ENCODE results near the gene TMEM203.
A peak's percentile ranks its signal among the peaks of the same experiment; 100 is the strongest.

The TMEM203 gene

GRCh38 chr9:137157618-137158415 is 47.6 kb downstream of the TMEM203 start:
- H3K4me3 ChIP-seq (replicated peaks; ENCODE audit: low read depth, low read length): no peak overlapping the region
- DNase-seq (ENCODE audit: extremely low read depth, low read depth): no peak
- no peak for TF ChIP-seq CTCF (IDR thresholded peaks at IDR 0.05; ENCODE audit: low read depth, low read length, missing control alignments)

- no peak for TF ChIP-seq CTCF (IDR thresholded peaks at IDR 0.05; ENCODE audit: low read depth, low read length, missing control alignments)
- peak overlapping the region; percentile 21; the same call in 1 of the 2 replicates for H3K4me3 ChIP-seq (replicated peaks; ENCODE audit: low read depth, low read length)
- no peak for DNase-seq (ENCODE audit: extremely low read depth, low read depth)
Measured at GRCh38 chr9:137156567-137157375, 48.7 kb downstream of the TMEM203 start.
